ENCODE results near the gene OR2L5. TPM values are rescaled to one million over a fixed set of nuclear protein-coding genes. Genes with fewer than 3 reads are reported as not detected.

OR2L5 gene
- total RNA-seq, 1 donor from 2014 or later: not detected

DNA sequence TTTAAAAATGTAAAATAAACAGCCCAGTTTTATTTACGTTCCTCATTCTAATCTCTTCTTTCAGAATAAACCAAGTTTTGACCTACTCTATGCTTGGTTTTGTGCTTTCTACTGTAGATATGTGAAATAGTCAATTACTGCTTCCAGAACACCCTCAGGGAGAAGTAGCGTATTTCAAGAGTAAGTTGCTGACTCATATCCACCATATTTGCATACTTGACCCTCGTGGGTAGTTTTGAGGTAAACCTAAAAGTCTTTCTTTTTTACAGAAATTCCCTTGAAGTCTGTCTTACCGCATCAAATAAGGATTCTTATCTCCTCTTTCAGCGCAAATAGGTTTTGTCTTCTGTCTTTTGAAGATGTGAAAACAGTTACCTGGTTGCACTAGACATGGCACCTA lies 31.7 kb downstream of the OR2L5 start:
- TF ChIP-seq, protein P1, sequence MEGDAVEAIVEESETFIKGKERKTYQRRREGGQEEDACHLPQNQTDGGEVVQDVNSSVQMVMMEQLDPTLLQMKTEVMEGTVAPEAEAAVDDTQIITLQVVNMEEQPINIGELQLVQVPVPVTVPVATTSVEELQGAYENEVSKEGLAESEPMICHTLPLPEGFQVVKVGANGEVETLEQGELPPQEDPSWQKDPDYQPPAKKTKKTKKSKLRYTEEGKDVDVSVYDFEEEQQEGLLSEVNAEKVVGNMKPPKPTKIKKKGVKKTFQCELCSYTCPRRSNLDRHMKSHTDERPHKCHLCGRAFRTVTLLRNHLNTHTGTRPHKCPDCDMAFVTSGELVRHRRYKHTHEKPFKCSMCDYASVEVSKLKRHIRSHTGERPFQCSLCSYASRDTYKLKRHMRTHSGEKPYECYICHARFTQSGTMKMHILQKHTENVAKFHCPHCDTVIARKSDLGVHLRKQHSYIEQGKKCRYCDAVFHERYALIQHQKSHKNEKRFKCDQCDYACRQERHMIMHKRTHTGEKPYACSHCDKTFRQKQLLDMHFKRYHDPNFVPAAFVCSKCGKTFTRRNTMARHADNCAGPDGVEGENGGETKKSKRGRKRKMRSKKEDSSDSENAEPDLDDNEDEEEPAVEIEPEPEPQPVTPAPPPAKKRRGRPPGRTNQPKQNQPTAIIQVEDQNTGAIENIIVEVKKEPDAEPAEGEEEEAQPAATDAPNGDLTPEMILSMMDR (IDR thresholded peaks at IDR 0.05; ENCODE audit: unreplicated experiment): no peak
- Mint-ChIP-seq H3K9me3 (ENCODE audit: unreplicated experiment) (peaks cover 29% of the 10 kb centered on the region), H3K36me3 (ENCODE audit: low read depth, unreplicated experiment) (no peaks in the 10 kb centered on the region), H3K27ac (ENCODE audit: unreplicated experiment) (no peak overlapping the region), H3K4me1 (ENCODE audit: unreplicated experiment) (no peaks in the 10 kb centered on the region), H3K4me3 (ENCODE audit: unreplicated experiment) (no peak overlapping the region), H3K27me3 (ENCODE audit: unreplicated experiment) (peaks cover 2% of the 10 kb centered on the region)
- DNase-seq (ENCODE audit: low spot score): no peak

DNA sequence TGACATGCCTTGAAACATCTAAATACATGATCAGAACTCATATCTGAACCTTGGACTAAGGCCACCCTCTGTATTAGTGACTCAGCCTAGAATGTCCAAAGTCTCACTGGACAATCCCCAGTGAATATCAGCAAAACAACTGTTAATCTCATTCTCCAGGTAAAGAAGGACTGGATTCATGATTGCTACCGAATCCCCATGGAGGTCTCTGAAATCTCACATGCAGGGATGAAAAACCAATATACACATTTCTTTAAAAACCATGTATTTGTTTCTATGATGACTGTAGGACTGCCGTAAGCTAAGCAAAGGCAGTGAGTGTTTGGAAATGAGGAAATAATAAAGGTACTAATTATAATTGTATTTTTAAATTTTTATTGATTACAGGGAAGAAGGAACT lies 33.1 kb downstream of the OR2L5 start, which contains the start of gene OR2L3:
Gene OR2L3 (plus strand): TSS at position 301 of the 400 bp plus-strand sequence. CDS start 13,846 bp downstream, outside the sequence.
- no peak within 1 kb of the TSS for H3K27ac Mint-ChIP-seq (ENCODE audit: unreplicated experiment)
- DNase-seq (ENCODE audit: low spot score): no peak
- H3K27me3 Mint-ChIP-seq (ENCODE audit: unreplicated experiment): peaks cover 2% of the 10 kb centered on the region
- TF ChIP-seq, protein P1 (IDR thresholded peaks at IDR 0.05; ENCODE audit: unreplicated experiment): no peak
- H3K36me3 Mint-ChIP-seq (ENCODE audit: low read depth, unreplicated experiment): no peaks in the 10 kb centered on the region
- H3K4me3 Mint-ChIP-seq (ENCODE audit: unreplicated experiment): no peak within 1 kb of the TSS
- peaks cover 25% of the 10 kb centered on the region for H3K9me3 Mint-ChIP-seq (ENCODE audit: unreplicated experiment)
- H3K4me1 Mint-ChIP-seq (ENCODE audit: unreplicated experiment): no peaks in the 10 kb centered on the region

DNA sequence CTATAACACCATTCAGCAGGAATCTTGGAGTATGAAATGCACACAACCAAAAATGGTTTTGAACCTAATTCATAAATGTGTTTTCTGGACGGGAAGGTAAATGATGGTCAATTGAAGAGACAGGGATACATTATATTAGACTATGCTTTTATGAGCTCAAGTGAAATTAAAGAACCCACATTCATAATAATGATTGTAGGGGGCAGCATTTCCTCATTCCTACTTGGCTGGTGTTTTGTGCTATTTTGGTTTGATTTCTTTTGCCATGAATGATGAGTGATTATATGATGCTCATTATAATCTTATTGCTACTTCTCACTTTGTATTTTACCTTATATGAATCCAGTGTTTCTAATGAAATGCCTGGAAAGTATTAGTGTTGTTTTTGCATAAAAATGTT lies 33.5 kb downstream of the OR2L5 start:
- H3K4me1 Mint-ChIP-seq (ENCODE audit: unreplicated experiment): no peaks in the 10 kb centered on the region
- TF ChIP-seq, protein P1 (IDR thresholded peaks at IDR 0.05; ENCODE audit: unreplicated experiment): no peak
- peaks cover 25% of the 10 kb centered on the region for H3K9me3 Mint-ChIP-seq (ENCODE audit: unreplicated experiment)
- peaks cover 2% of the 10 kb centered on the region for H3K27me3 Mint-ChIP-seq (ENCODE audit: unreplicated experiment)
- H3K4me3 Mint-ChIP-seq (ENCODE audit: unreplicated experiment): no peak overlapping the region
- H3K36me3 Mint-ChIP-seq (ENCODE audit: low read depth, unreplicated experiment): no peaks in the 10 kb centered on the region
- no peak overlapping the region for H3K27ac Mint-ChIP-seq (ENCODE audit: unreplicated experiment)
- DNase-seq (ENCODE audit: low spot score): no peak

DNA sequence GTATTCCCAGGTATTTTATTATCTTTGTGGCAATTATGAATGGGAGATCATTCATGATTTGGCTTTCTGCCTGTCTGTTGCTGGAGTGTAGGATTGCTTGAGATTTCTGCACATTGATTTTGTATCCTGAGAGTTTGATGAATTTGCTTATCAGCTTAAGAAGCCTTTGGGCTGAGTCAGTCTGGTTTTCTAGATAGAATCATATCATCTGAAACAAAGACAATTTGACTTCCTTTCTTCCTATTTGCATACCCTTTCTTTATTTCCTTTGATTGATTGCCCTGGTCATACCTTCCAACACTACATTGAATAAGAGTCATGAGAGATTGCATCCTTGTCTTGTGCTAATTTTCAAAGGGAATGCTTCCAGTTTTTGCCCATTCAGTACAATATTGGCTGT lies 41.2 kb downstream of the OR2L5 start:
- Mint-ChIP-seq H3K27me3 (ENCODE audit: unreplicated experiment) (peaks cover 2% of the 10 kb centered on the region), H3K36me3 (ENCODE audit: low read depth, unreplicated experiment) (peaks cover 7% of the 10 kb centered on the region), H3K27ac (ENCODE audit: unreplicated experiment) (no peak overlapping the region), H3K4me1 (ENCODE audit: unreplicated experiment) (no peaks in the 10 kb centered on the region), H3K9me3 (ENCODE audit: unreplicated experiment) (peaks cover 17% of the 10 kb centered on the region), H3K4me3 (ENCODE audit: unreplicated experiment) (no peak overlapping the region)
- DNase-seq (ENCODE audit: low spot score): no peak
- TF ChIP-seq, protein P1 (IDR thresholded peaks at IDR 0.05; ENCODE audit: unreplicated experiment): no peak

DNA sequence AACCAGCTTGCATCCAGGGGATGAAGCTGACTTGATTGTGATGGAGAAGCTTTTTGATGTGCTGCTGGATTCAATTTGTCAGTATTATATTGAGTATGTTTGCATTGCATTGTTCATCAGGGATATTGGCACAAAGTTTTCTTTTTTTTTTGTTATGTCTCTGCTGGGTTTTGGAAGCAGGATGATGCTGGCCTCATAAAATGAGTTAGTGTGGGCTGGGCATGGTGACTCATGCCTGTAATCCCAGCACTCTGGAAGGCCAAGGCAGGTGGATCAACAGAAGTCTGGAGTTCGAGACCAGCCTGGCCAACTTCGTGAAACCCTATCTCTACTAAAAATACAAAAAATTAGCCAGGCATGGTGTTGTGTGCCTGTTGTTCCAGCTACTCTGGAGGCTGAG lies 41.8 kb downstream of the OR2L5 start:
- no peak overlapping the region for H3K4me3 Mint-ChIP-seq (ENCODE audit: unreplicated experiment)
- peaks cover 2% of the 10 kb centered on the region for H3K27me3 Mint-ChIP-seq (ENCODE audit: unreplicated experiment)
- DNase-seq (ENCODE audit: low spot score): no peak
- H3K36me3 Mint-ChIP-seq (ENCODE audit: low read depth, unreplicated experiment): peaks cover 7% of the 10 kb centered on the region
- TF ChIP-seq, protein P1 (IDR thresholded peaks at IDR 0.05; ENCODE audit: unreplicated experiment): no peak
- H3K27ac Mint-ChIP-seq (ENCODE audit: unreplicated experiment): no peak overlapping the region
- H3K9me3 Mint-ChIP-seq (ENCODE audit: unreplicated experiment): peaks cover 17% of the 10 kb centered on the region
- H3K4me1 Mint-ChIP-seq (ENCODE audit: unreplicated experiment): no peaks in the 10 kb centered on the region

Data from endothelial cell (in vitro differentiated cells).